NCI-H2107 treated with DMSO at 0.1 percent for 48 hours (cell line): ENCODE data around the gene GAS6.
"Not testable (repeated sequence)": the region's sequence is repeated elsewhere in the genome, so short reads cannot be mapped to it uniquely, and the experiment has no call there.

Source experiments
- DNase-seq: peaks from one replicate; lab custom pipeline; 2025; ENCODE audit not compliant: unreplicated experiment; lab: John Stamatoyannopoulos, UW

GAS6 gene

GRCh38 chr13:113796211-113796963 is 67.5 kb downstream of the GAS6 start:
- DNase-seq, result no peak

GRCh38 chr13:113795362-113795761 is 68.5 kb downstream of the GAS6 start:
- not testable (repeated sequence) for DNase-seq

GRCh38 chr13:113794764-113795173 is 69.1 kb downstream of the GAS6 start:
- no peak for DNase-seq

GRCh38 chr13:113794086-113794485 is 69.8 kb downstream of the GAS6 start:
- no peak for DNase-seq

- no peak for DNase-seq
These were observed 70.2 kb downstream of the GAS6 start for GRCh38 chr13:113793718-113794085.

- no peak for DNase-seq
These were observed 70.8 kb downstream of the GAS6 start for GRCh38 chr13:113792886-113793717.

- no peak for DNase-seq
These were observed 71.6 kb downstream of the GAS6 start for GRCh38 chr13:113792236-113792770.

- DNase-seq, result no peak
These were observed 72.1 kb downstream of the GAS6 start for GRCh38 chr13:113791761-113792160.

GRCh38 chr13:113791226-113791625 is 72.7 kb downstream of the GAS6 start:
- DNase-seq, result no peak

GRCh38 chr13:113789931-113790330 is 73.9 kb downstream of the GAS6 start:
- DNase-seq, result not testable (repeated sequence)

- no peak for DNase-seq
These were observed 74.7 kb downstream of the GAS6 start for GRCh38 chr13:113789167-113789566.

GRCh38 chr13:113788413-113789135 is 75.3 kb downstream of the GAS6 start:
- DNase-seq, result no peak

- DNase-seq, result no peak
These were observed 76.2 kb downstream of the GAS6 start for GRCh38 chr13:113787694-113788093.

- DNase-seq, result no peak
These were observed 77.5 kb downstream of the GAS6 start for GRCh38 chr13:113786262-113786841.

- DNase-seq, result no peak
These were observed 78.5 kb downstream of the GAS6 start for GRCh38 chr13:113785051-113786010.

- no peak for DNase-seq
These were observed 79.2 kb downstream of the GAS6 start for GRCh38 chr13:113784645-113785024.

- DNase-seq, result no peak
These were observed 79.8 kb downstream of the GAS6 start for GRCh38 chr13:113783966-113784644.

- no peak for DNase-seq
These were observed 80.5 kb downstream of the GAS6 start for GRCh38 chr13:113783200-113783881.

GRCh38 chr13:113782472-113782871 is 81.4 kb downstream of the GAS6 start:
- DNase-seq, result no peak
